Ascending aorta (tissue), 2 donors: ENCODE results near the gene CRYZL1. TPM values are rescaled to one million over a fixed set of nuclear protein-coding genes. Genes with fewer than 3 reads are reported as not detected.

Experiments
- DNase-seq, 2 donors: peaks; one replicate each; pipeline ENCODE4 v3.0.0-alpha.2; 2019; ENCODE audit warnings: low spot score in 2 of 2
- H3K27ac ChIP-seq, 2 donors: fragments of 200-600 bp; sonication (generic); one replicate each; pipeline ENCODE4 v1.5.1; 2016 to 2017; ENCODE audit warnings: mild to moderate bottlenecking in 1 of 2
- H3K27me3 ChIP-seq: fragments of 200-600 bp; sonication (generic); one replicate; pipeline ENCODE4 v1.5.1; 2017
- H3K36me3 ChIP-seq, 2 donors: fragments of 200-600 bp; sonication (generic); one replicate each; pipeline ENCODE4 v1.5.1; 2016
- H3K4me1 ChIP-seq, 2 donors: fragments of 200-600 bp; sonication (generic); one replicate each; pipeline ENCODE4 v1.5.1; 2016 to 2017; ENCODE audit warnings: mild to moderate bottlenecking in 1 of 2
- H3K4me3 ChIP-seq, 2 donors: fragments of 200-600 bp; sonication (generic); one replicate each; pipeline ENCODE4 v1.5.1; 2016 to 2017; ENCODE audit warnings: mild to moderate bottlenecking in 1 of 2
- H3K9me3 ChIP-seq, 2 donors: fragments of 200-600 bp; sonication (generic); one replicate each; pipeline ENCODE4 v1.5.1; 2016
- intact Hi-C: fragments of 100-400 bp; cut with DNase I; formaldehyde crosslinking; loops from one replicate; pipeline ENCODE4 v1.15.1; 2023
- total RNA-seq: library from RNA; depleted of rRNA; stranded (reverse); fragments of >200 nt; gene quantifications from one replicate; pipeline ENCODE4 v1.1.0, GENCODE V29; 2016
- TF ChIP-seq, protein P1 (sequence below), 3 experiments: fragments of 200-600 bp in 2 of 3; fragments of 450-650 bp in 1 of 3; sonication (generic) in 2 of 3; IDR thresholded peaks; one replicate each; pipeline ENCODE4 v1.5.1; 2016 to 2019; ENCODE audit warnings: antibody characterized with exemption in 3 of 3, mild to moderate bottlenecking in 1 of 3, moderate library complexity in 1 of 3

CRYZL1 gene
- 20.0 TPM for total RNA-seq

DNA sequence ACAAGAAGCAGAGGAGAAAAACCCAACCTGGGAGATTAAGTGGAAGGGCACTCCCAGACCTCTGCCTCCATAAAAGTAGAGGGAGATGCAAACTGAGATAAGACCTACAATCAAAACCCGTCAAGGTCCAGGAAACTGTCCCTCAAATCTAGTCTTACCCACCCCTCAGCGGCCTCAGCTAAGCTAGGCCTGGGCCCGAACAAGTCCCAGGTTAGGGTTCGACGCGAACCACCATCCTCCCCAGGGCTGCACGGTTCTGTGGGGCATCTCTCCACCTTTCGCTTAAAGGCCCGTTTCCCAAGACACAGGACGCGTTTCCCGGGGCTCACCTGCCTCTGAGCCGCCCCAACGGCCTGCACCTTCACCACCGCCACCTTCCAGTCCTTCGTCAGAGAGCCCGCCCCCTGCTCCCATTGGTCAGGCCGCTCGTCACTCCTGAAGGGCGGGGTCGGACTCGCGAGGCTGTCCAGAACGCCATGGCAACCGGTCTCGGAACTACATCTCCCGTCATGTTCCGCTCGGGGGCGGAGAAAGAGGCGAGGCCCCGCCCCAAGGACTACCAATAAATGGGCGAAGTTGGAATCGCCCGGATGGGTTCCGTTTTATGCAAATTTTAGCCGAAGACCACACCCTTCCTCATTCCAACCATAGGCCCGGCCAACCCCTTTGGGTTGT, at the start of gene CRYZL1:
CRYZL1 (minus strand) TSS at position 390 of the 675 bp plus-strand sequence. CDS start 10,190 bp downstream, outside the sequence.
- TF ChIP-seq, protein P1, sequence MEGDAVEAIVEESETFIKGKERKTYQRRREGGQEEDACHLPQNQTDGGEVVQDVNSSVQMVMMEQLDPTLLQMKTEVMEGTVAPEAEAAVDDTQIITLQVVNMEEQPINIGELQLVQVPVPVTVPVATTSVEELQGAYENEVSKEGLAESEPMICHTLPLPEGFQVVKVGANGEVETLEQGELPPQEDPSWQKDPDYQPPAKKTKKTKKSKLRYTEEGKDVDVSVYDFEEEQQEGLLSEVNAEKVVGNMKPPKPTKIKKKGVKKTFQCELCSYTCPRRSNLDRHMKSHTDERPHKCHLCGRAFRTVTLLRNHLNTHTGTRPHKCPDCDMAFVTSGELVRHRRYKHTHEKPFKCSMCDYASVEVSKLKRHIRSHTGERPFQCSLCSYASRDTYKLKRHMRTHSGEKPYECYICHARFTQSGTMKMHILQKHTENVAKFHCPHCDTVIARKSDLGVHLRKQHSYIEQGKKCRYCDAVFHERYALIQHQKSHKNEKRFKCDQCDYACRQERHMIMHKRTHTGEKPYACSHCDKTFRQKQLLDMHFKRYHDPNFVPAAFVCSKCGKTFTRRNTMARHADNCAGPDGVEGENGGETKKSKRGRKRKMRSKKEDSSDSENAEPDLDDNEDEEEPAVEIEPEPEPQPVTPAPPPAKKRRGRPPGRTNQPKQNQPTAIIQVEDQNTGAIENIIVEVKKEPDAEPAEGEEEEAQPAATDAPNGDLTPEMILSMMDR (IDR thresholded peaks at IDR 0.05) = no peak
- intact Hi-C loops = loop anchor here (1.0 to 10.0 kb wide), 7 partner anchors 41 to 914 kb away; partner anchors contain the start of genes DONSON, GART and SYNJ1
- no peaks in the 10 kb centered on the region for H3K27me3 ChIP-seq
- DNase-seq = peak; percentile 100
- peaks cover 5 to 20% of the 10 kb centered on the region in 2 donors for H3K4me1 ChIP-seq
- H3K36me3 ChIP-seq = no peaks in the 10 kb centered on the region
- peak within 1 kb of the TSS; percentile 84 to 95 for H3K27ac ChIP-seq
- no peaks in the 10 kb centered on the region for H3K9me3 ChIP-seq
- H3K4me3 ChIP-seq = peak within 1 kb of the TSS; percentile 93 to 100

DNA sequence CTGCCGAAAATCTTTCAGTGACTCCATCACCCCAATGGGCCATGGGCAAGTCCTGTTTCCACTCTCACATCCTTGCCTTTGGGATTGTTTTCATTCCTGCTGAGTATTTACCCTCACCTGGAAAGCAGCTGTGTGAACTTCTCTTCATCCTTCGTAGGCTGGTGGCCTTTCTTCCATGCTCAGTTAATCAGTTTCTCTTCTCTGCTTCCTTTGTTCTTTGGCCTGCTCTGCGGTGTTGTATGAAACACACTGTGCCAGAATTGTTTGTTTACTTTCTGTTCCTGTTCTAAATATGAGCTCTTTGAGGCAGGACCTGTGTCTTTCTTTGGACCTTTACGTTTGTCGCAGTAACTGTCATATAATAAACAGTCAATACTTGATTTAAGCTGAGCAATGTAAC, 49.3 kb upstream of the CRYZL1 start:
- intact Hi-C loops = no loop called here
- no peaks in the 10 kb centered on the region for H3K27me3 ChIP-seq
- H3K9me3 ChIP-seq = no peaks in the 10 kb centered on the region
- H3K4me1 ChIP-seq = peaks cover 2 to 19% of the 10 kb centered on the region in 2 donors
- TF ChIP-seq, protein P1 (IDR thresholded peaks at IDR 0.05) = no peak
- H3K36me3 ChIP-seq = no peaks in the 10 kb centered on the region
- no peak overlapping the region for H3K27ac ChIP-seq
- H3K4me3 ChIP-seq = no peak overlapping the region
- DNase-seq = no peak

DNA sequence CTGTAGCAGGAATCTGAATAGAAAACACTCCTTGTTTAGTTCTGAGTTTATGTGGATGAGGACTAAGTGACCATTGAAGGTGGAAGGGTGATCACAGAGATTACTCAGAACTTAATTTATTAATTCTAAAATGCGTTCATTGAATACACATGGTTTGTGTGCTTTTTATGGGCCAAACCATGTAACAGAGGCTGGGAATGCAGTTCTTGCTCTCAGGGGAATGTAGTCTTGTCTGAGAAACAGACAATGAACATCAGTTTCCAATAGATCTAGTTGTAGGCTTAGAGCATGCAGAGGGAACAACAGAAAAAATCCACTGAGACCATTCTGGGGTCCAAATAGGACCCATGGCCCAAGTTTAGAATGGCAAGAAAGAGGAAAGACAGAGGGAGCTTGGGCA, 46.8 kb upstream of the CRYZL1 start:
- intact Hi-C loops = no loop called here
- TF ChIP-seq, protein P1 (IDR thresholded peaks at IDR 0.05) = no peak
- H3K9me3 ChIP-seq = no peaks in the 10 kb centered on the region
- H3K36me3 ChIP-seq = no peaks in the 10 kb centered on the region
- no peak for DNase-seq
- peaks cover 2 to 41% of the 10 kb centered on the region in 2 donors for H3K4me1 ChIP-seq
- no peak overlapping the region for H3K27ac ChIP-seq
- H3K4me3 ChIP-seq = no peak overlapping the region
- no peaks in the 10 kb centered on the region for H3K27me3 ChIP-seq

DNA sequence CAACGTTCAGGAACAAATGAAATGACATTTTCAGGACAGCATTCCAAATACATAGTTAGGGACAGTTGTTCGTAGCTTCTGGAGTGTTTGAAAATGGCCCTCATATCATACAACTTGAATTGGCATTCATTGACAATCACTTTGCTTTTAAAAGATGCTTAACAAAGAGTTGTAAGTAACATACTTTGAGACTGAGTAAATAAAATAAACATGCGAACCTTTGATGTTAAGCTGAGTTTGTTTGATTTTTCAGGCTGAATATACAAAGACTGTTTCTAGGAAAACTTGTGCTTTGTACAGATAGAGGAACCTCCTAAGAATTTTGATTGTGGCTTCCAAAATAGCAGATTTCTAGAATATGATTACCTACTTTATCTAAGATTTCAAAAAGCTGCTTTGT, 46.1 kb upstream of the CRYZL1 start:
- intact Hi-C loops = no loop called here

DNA sequence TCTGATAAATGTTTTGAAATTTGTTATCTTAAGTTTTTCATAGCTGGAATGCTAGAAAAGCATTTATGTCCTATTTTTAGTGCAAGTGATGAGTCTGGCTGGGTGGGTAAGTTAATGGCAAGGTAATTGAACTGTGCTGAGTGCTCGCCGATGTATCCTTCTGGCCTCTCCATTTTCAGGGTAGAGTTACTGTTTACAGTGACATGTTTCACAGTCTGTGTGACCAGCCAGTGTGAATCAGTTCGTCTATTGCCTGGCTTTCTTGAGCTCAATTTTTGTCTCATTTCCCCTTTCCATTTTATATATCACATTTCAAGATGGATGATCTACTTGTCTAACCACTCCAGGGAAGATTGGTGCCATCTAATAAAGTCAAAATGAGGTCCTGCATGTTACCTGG, 44.8 kb upstream of the CRYZL1 start:
- no peaks in the 10 kb centered on the region for H3K27me3 ChIP-seq
- TF ChIP-seq, protein P1 (IDR thresholded peaks at IDR 0.05) = no peak
- H3K27ac ChIP-seq = peak overlapping the region; percentile 5 to 63
- H3K9me3 ChIP-seq = no peaks in the 10 kb centered on the region
- H3K4me3 ChIP-seq = no peak overlapping the region
- H3K36me3 ChIP-seq = no peaks in the 10 kb centered on the region
- peaks cover 5 to 43% of the 10 kb centered on the region in 2 donors for H3K4me1 ChIP-seq
- DNase-seq = no peak
- intact Hi-C loops = no loop called here

More for the DNA sequence above, 46.1 kb upstream of the CRYZL1 start:
- Histone ChIP-seq H3K9me3 (no peaks in the 10 kb centered on the region), H3K36me3 (no peaks in the 10 kb centered on the region), H3K27ac (no peak overlapping the region), H3K4me1 (peaks cover 4 to 41% of the 10 kb centered on the region in 2 donors), H3K27me3 (no peaks in the 10 kb centered on the region), H3K4me3 (no peak overlapping the region)
- TF ChIP-seq, protein P1 (IDR thresholded peaks at IDR 0.05) = no peak
- DNase-seq = no peak
